Activated CD8-positive, alpha-beta memory T cell treated with anti-CD3 and anti-CD28 coated beads for 1 hour (primary cell): ENCODE measurements around the gene CD68.

Experiments used
- DNase-seq, 2 donors: peaks; one replicate each; pipeline ENCODE4 v3.0.0-alpha.2; 2020; ENCODE audit warnings: low read depth in 1 of 2; ENCODE audit errors: extremely low read depth in 1 of 2

The CD68 gene

GRCh38 chr17:7579001-7579833, at the start of gene CD68:
Gene CD68, plus strand, starts transcription at chr17:7579638. Its CDS starts 40 bp downstream, at chr17:7579678.
- DNase-seq = peak in 1 of 2 donors; percentile 28

- DNase-seq = no peak
These were observed 49.2 kb upstream of the CD68 start for GRCh38 chr17:7530023-7530900.

GRCh38 chr17:7538050-7538449, 41.4 kb upstream of the CD68 start:
- no peak for DNase-seq

- no peak for DNase-seq
These were observed 40.4 kb upstream of the CD68 start for GRCh38 chr17:7538891-7539545.

GRCh38 chr17:7541074-7541621, 38.3 kb upstream of the CD68 start:
- DNase-seq = no peak

- no peak for DNase-seq
These were observed 34.5 kb upstream of the CD68 start for GRCh38 chr17:7544911-7545310.

GRCh38 chr17:7548585-7549400, 30.6 kb upstream of the CD68 start, which contains the start of gene TNFSF12:
Gene TNFSF12, plus strand, starts transcription at chr17:7549058. Its CDS starts 96 bp downstream, at chr17:7549154.
- peak in 1 of 2 donors; percentile 51 for DNase-seq

- no peak for DNase-seq
These were observed 29.9 kb upstream of the CD68 start for GRCh38 chr17:7549401-7550055.

GRCh38 chr17:7550344-7550743, 29.1 kb upstream of the CD68 start:
- DNase-seq = no peak

GRCh38 chr17:7551396-7551795, 28.0 kb upstream of the CD68 start:
- no peak for DNase-seq

GRCh38 chr17:7552621-7553051, 26.8 kb upstream of the CD68 start:
- no peak for DNase-seq

GRCh38 chr17:7553356-7553755, 26.1 kb upstream of the CD68 start:
- no peak for DNase-seq

- no peak for DNase-seq
These were observed 24.0 kb upstream of the CD68 start for GRCh38 chr17:7555320-7555948.

GRCh38 chr17:7556627-7557026, 22.8 kb upstream of the CD68 start:
- DNase-seq = no peak

- DNase-seq = no peak
These were observed 22.2 kb upstream of the CD68 start for GRCh38 chr17:7557147-7557764.

- DNase-seq = no peak
These were observed 21.5 kb upstream of the CD68 start for GRCh38 chr17:7557775-7558543.

- DNase-seq = no peak
These were observed 20.7 kb upstream of the CD68 start, which contains the start of gene TNFSF13 for GRCh38 chr17:7558544-7559319. Gene TNFSF13, plus strand, starts transcription at chr17:7558750. Its CDS starts 290 bp downstream, at chr17:7559040.
